SK-N-SH treated with all-trans-retinoic acid at 6 μM for 48 hours (cell line): ENCODE results near the gene PRR13.
"Not testable (repeated sequence)": the region's sequence is repeated elsewhere in the genome, so short reads cannot be mapped to it uniquely, and the experiment has no call there.

ENCODE experiments used
- ARNTL ChIP-seq: fragments of 450-650 bp; formaldehyde crosslinking; IDR thresholded peaks from 2 replicates; pipeline ENCODE4 v1.5.0; 2020; ENCODE audit warnings: low read depth, mild to moderate bottlenecking, moderate library complexity, borderline replicate concordance
- CREB5 ChIP-seq: fragments of 250-450 bp; sonication (Bioruptor Pico); IDR thresholded peaks from 2 replicates; pipeline ENCODE4 v1.5.1; 2020; ENCODE audit warnings: low read depth, mild to moderate bottlenecking, moderate library complexity
- CSDC2 ChIP-seq: fragments of 250-450 bp; sonication (Bioruptor Pico); IDR thresholded peaks from 2 replicates; pipeline ENCODE4 v1.5.0; 2020; ENCODE audit warnings: mild to moderate bottlenecking, moderate library complexity
- ISL1 ChIP-seq: fragments of 250-450 bp; sonication (Bioruptor Pico); IDR thresholded peaks from 2 replicates; pipeline ENCODE4 v2.1.2; 2022; ENCODE audit warnings: mild to moderate bottlenecking, moderate library complexity
- OSR1 ChIP-seq: fragments of 250-450 bp; sonication (Bioruptor Pico); IDR thresholded peaks from 2 replicates; pipeline ENCODE4 v1.8.0; 2022; ENCODE audit warnings: moderate library complexity, mild to moderate bottlenecking, inconsistent platforms
- PATZ1 ChIP-seq: fragments of 250-450 bp; sonication (Bioruptor Pico); IDR thresholded peaks from 2 replicates; pipeline ENCODE4 v1.8.0; 2020; ENCODE audit warnings: mild to moderate bottlenecking, moderate library complexity, borderline replicate concordance
- POU6F1 ChIP-seq: fragments of 250-450 bp; sonication (Bioruptor Pico); IDR thresholded peaks from 2 replicates; pipeline ENCODE4 v1.8.0; 2021; ENCODE audit warnings: low read depth, mild to moderate bottlenecking, moderate library complexity, borderline replicate concordance
- RARB ChIP-seq: fragments of 250-450 bp; sonication (Bioruptor Pico); IDR thresholded peaks from 2 replicates; pipeline ENCODE4 v1.8.0; 2021; ENCODE audit warnings: mild to moderate bottlenecking, moderate library complexity
- TOX ChIP-seq: fragments of 250-450 bp; sonication (Bioruptor Pico); IDR thresholded peaks from 2 replicates; pipeline ENCODE4 v1.8.0; 2021; ENCODE audit warnings: mild to moderate bottlenecking, moderate library complexity, borderline replicate concordance
- ZC3H10 ChIP-seq: fragments of 250-450 bp; sonication (Bioruptor Pico); IDR thresholded peaks from 2 replicates; pipeline ENCODE4 v1.5.1; 2021; ENCODE audit warnings: mild to moderate bottlenecking, moderate library complexity
- ZFP3 ChIP-seq: fragments of 250-450 bp; sonication (Bioruptor Pico); IDR thresholded peaks from 2 replicates; pipeline ENCODE4 v1.5.0; 2020; ENCODE audit warnings: mild to moderate bottlenecking, moderate library complexity
- ZFP30 ChIP-seq: fragments of 450-650 bp; formaldehyde crosslinking; IDR thresholded peaks from 2 replicates; pipeline ENCODE4 v1.5.0; 2022; ENCODE audit warnings: mild to moderate bottlenecking, moderate library complexity

- TF ChIP-seq PATZ1 (CRISPR knock-in tag); ARNTL (CRISPR knock-in tag); TOX (CRISPR knock-in tag); ZFP3 (CRISPR knock-in tag); ZFP30 (CRISPR knock-in tag); ISL1 (CRISPR knock-in tag); RARB; ZC3H10 (CRISPR knock-in tag); OSR1 (CRISPR knock-in tag); CSDC2; CREB5 (CRISPR knock-in tag); POU6F1 (CRISPR knock-in tag): not testable (repeated sequence)
Observed at GRCh38 chr12:53444593-53445325, 3.2 kb downstream of the PRR13 start.
